ENCODE data around the gene OCLN. TPM values are rescaled to one million over a fixed set of nuclear protein-coding genes. Genes with fewer than 3 reads are reported as not detected.

Gene OCLN
- total RNA-seq, 1 donor = 0.43 TPM

DNA sequence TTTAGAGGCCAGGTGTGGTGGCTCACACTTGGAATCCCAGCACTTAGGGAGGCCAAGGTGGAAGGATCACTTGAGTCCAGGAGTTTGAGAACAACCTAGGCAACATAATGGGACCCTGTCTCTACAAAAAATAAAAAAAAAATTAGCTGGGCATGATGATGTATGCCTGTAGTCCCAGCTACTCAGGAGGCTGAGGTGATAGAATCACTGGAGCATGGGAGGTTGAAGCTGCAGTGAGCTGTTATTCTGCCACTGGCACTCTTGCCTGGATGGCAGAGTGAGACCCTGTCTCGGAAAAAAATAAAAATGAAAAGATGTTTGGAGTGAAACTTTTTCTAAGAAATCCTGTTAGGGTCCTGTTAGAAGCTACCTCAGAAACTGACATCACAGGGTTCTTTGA is 24.2 kb downstream of the OCLN start:
- DNase-seq (ENCODE audit: low read depth) = no peak
- TF ChIP-seq, protein P1, sequence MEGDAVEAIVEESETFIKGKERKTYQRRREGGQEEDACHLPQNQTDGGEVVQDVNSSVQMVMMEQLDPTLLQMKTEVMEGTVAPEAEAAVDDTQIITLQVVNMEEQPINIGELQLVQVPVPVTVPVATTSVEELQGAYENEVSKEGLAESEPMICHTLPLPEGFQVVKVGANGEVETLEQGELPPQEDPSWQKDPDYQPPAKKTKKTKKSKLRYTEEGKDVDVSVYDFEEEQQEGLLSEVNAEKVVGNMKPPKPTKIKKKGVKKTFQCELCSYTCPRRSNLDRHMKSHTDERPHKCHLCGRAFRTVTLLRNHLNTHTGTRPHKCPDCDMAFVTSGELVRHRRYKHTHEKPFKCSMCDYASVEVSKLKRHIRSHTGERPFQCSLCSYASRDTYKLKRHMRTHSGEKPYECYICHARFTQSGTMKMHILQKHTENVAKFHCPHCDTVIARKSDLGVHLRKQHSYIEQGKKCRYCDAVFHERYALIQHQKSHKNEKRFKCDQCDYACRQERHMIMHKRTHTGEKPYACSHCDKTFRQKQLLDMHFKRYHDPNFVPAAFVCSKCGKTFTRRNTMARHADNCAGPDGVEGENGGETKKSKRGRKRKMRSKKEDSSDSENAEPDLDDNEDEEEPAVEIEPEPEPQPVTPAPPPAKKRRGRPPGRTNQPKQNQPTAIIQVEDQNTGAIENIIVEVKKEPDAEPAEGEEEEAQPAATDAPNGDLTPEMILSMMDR (IDR thresholded peaks at IDR 0.05; ENCODE audit: insufficient read depth, low read depth, low read length) = no peak
- no peak overlapping the region for H3K4me3 ChIP-seq (ENCODE audit: low read depth, low read length)

DNA sequence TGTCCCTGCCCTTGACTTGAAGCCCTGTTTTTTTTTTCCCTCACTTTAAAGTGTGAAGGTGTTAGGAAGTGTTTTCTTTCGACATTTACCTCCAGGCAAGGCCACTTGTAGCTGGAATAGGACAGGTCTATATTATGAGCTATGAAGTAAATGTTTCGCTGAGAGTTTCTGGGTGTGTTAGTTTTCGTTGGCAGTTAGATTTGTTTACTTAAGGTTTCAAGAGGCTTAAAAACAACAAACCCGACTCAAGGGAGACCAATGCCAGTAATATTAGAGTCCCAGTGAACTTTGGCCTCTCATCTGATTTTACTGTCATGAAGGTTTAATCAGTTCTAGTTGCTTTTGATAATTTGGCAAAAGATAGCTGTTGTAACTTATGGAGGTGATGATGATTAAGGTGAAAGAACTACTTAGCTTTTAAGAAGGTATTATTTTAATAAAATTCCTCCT is 25.2 kb downstream of the OCLN start:
- peak; percentile 65 for DNase-seq (ENCODE audit: low read depth)
- TF ChIP-seq, protein P1 (IDR thresholded peaks at IDR 0.05; ENCODE audit: insufficient read depth, low read depth, low read length) = no peak
- no peak overlapping the region for H3K4me3 ChIP-seq (ENCODE audit: low read depth, low read length)

DNA sequence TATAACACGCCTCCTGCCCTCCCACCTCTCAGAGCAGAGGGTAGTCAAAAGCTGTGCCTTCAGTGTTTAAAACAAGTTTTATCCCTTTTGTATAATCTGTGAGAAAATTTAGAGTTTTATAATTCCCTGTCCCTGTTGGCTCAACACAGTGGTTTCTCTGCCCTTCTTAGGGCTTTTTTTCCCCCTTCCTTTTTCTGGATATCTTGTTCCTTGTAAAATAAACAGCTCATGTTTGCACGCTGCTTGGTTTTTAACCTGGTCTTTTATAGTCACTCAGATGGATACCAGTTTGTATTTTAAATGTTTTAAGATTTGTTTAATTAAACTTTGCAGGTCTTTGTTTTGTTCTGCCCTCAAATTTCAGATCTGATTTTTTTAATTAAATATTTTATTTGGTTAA is 26.7 kb downstream of the OCLN start:
- TF ChIP-seq, protein P1 (IDR thresholded peaks at IDR 0.05; ENCODE audit: insufficient read depth, low read depth, low read length) = no peak

DNA sequence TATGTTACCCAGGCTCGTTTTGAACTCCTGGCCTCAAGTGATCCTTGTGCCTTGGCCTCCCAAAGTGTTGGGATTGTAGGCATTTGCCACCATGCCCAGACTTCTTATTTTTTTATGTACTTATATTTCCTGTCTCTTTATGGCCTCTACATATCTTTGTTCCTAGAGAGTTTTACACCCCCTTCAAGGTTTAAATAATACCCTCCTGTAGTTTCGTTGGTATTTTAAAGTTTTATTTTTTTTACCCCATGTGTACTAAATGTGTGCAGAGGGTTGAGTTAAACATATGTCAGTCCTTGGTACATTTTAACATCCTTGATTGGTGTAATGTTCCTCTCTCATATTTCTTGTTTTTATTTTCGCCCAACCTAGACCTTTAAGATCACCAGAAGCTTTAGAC is 29.4 kb downstream of the OCLN start:
- DNase-seq (ENCODE audit: low read depth) = no peak
- TF ChIP-seq, protein P1 (IDR thresholded peaks at IDR 0.05; ENCODE audit: insufficient read depth, low read depth, low read length) = no peak
- H3K4me3 ChIP-seq (ENCODE audit: low read depth, low read length) = no peak overlapping the region

More for the DNA sequence above, 26.7 kb downstream of the OCLN start:
- peak; percentile 16 for DNase-seq (ENCODE audit: low read depth)
- no peak overlapping the region for H3K4me3 ChIP-seq (ENCODE audit: low read depth, low read length)

DNA sequence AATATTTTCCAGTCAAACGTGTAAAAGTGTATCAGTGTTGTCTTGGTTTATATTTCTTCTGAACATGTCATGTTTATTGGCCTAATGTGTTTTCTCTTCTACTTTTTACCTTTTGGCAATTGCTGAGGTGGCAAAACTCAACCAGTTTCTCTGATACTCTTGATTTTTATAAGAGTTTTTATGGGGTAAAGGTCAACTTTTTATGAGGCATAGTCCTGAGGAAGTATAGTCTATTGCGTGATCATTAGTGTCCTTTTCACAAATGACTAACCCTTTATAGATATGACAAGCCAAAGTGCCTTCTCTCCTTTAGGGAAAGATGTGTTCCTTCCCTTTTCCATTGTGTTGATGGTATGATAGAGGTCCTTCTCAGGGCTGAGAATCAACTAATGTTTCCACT is 32.9 kb downstream of the OCLN start:
- TF ChIP-seq, protein P1 (IDR thresholded peaks at IDR 0.05; ENCODE audit: insufficient read depth, low read depth, low read length) = no peak
- no peak overlapping the region for H3K4me3 ChIP-seq (ENCODE audit: low read depth, low read length)
- peak; percentile 58 for DNase-seq (ENCODE audit: low read depth)

DNA sequence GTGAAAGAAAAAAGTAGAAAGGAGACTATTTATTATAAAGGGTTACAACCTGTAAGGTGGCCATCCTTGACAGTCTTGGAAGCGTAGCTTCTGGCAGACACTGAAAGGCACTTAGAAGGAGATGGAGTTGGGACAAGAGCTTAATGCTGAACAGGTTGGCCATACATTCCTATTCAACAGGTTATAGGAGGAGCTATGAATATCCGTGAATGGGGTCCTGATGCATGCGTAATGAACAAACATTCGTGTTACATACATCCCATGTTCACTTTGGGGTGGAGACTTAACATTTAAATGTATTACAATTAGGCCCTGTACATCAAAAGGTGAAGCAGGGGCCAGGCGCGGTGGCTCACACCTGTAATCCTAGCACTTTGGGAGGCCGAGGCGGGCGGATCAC is 34.1 kb downstream of the OCLN start:
- no peak overlapping the region for H3K4me3 ChIP-seq (ENCODE audit: low read depth, low read length)
- DNase-seq (ENCODE audit: low read depth) = no peak
- TF ChIP-seq, protein P1 (IDR thresholded peaks at IDR 0.05; ENCODE audit: insufficient read depth, low read depth, low read length) = no peak

DNA sequence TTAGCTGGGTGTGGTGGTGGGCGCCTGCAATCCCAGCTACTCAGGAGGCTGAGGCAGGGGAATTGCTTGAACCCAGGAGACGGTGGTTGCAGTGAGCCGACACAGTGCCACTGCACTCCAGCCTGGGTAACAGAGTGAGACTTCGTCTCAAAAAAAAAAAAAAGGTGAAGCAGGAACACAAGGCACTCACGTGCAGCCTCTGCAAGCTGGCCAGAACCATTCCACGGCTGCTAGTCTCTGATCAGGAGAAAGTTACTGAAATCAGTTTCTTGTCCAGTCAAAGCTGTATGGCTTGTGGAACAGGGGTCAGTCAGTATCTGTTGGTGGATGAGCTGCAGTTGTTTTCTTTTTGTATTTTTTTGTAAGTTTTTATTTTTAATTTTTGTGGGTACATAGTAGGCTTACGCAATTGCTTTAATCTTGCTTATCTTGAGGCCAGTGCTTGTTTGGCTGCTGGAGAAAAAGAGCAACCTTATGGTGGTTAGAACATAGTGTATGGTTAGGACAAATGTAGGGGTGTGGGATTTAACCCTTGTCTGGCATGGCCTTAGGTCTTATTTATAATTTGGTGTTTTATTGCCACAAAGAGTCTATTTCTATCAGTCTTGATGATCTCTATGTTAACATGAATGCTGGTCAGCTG is 34.7 kb downstream of the OCLN start:
- DNase-seq (ENCODE audit: low read depth) = peak; percentile 85
- TF ChIP-seq, protein P1 (IDR thresholded peaks at IDR 0.05; ENCODE audit: insufficient read depth, low read depth, low read length) = no peak
- H3K4me3 ChIP-seq (ENCODE audit: low read depth, low read length) = no peak overlapping the region
